ENCODE results near the gene DOCK1.

DNA sequence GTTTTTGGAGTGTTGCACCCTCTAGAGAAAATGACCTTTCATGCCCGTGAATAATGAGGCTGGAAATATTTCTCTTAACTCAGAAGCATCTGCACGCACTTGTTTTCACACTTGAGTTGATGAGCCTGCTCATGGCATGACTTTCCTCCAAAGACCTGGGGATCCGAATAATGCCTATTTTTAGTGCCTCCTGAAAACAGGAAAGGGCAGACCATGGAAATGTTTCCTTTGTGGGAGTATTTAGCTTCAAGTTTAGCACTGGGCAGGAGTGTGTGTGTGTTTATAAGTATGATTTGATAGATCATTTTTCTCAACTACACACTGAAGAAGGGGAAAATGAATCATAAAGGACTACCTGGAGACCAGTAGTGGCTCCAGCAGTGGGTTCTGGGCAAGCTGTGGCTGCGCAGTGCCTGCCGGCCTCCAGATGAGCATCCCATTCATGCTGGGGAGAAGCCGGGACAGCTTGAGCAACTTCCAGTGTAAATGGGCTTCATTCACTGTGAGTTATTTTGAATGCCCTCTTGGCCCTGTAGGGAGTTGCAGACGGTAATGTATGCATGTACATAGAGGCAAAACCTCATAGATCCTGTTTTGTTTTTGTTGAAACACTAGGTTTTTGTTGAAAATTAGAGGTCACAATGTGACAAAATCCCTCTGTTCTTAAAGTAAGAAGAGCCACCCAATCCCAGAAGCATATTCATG lies 408.9 kb downstream of the DOCK1 start:
- TF ChIP-seq, protein P1, sequence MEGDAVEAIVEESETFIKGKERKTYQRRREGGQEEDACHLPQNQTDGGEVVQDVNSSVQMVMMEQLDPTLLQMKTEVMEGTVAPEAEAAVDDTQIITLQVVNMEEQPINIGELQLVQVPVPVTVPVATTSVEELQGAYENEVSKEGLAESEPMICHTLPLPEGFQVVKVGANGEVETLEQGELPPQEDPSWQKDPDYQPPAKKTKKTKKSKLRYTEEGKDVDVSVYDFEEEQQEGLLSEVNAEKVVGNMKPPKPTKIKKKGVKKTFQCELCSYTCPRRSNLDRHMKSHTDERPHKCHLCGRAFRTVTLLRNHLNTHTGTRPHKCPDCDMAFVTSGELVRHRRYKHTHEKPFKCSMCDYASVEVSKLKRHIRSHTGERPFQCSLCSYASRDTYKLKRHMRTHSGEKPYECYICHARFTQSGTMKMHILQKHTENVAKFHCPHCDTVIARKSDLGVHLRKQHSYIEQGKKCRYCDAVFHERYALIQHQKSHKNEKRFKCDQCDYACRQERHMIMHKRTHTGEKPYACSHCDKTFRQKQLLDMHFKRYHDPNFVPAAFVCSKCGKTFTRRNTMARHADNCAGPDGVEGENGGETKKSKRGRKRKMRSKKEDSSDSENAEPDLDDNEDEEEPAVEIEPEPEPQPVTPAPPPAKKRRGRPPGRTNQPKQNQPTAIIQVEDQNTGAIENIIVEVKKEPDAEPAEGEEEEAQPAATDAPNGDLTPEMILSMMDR (IDR thresholded peaks at IDR 0.05), result no peak
- no peak for TF ChIP-seq EP300 (IDR thresholded peaks at IDR 0.05)
- TF ChIP-seq POLR2A (IDR thresholded peaks at IDR 0.05), result no peak
